ENCODE measurements around the gene NPDC1. TPM values are rescaled to one million over a fixed set of nuclear protein-coding genes. Genes with fewer than 3 reads are reported as not detected.
A peak's percentile ranks its signal among the peaks of the same experiment; 100 is the strongest.

Gene NPDC1
- total RNA-seq, 4 donors from 2014 or later, result 11.3 to 22.3 (median 19.0) TPM

- peak within 1 kb of the TSS; percentile 76 to 91 (median 79) for H3K4me3 ChIP-seq
- peak within 1 kb of the TSS; percentile 43 to 67 (median 64) for H3K27ac ChIP-seq
- peak in 1 of 2 donors; percentile 26 for TF ChIP-seq POLR2A (IDR thresholded peaks at IDR 0.05)
- TF ChIP-seq CTCF (IDR thresholded peaks at IDR 0.05 in 4 of 5, conservative IDR thresholded peaks at IDR 0.05 in 1 of 5), result no peak
- in situ Hi-C loops (cut with MboI; ENCODE audit: low sequenced_read_pairs in 4 of 4), result no loop called here
- intact Hi-C loops (cut with DNase I; ENCODE audit: low total_unique reads), result loop anchor here (2.0 to 5.0 kb wide), 2 partner anchors 83 to 180 kb away; partner anchors contain the start of genes C8G, FBXW5 and PHPT1
- H3K9me3 ChIP-seq, result no peaks in the 10 kb centered on the region
- peaks cover 20 to 23% of the 10 kb centered on the region in 2 donors for H3K4me1 ChIP-seq
- ATAC-seq (peak; percentile 31 to 35), DNase-seq (no peak)
- no peaks in the 10 kb centered on the region for H3K27me3 ChIP-seq
- H3K36me3 ChIP-seq, result no peaks in the 10 kb centered on the region
Observed at GRCh38 chr9:137027369-137028262, 18.4 kb downstream of the NPDC1 start, which contains the start of gene ABCA2. ABCA2 (minus strand) TSS chr9:137028237; CDS start chr9:137028140, 97 bp downstream.

- no peak overlapping the region for H3K27ac ChIP-seq
- no peaks in the 10 kb centered on the region for H3K27me3 ChIP-seq
- H3K4me3 ChIP-seq, result peak overlapping the region in 3 of 4 donors; percentile 62 to 66 (median 62)
- no peaks in the 10 kb centered on the region for H3K9me3 ChIP-seq
- peaks cover 20 to 23% of the 10 kb centered on the region in 2 donors for H3K4me1 ChIP-seq
- no peak for TF ChIP-seq CTCF (IDR thresholded peaks at IDR 0.05 in 4 of 5, conservative IDR thresholded peaks at IDR 0.05 in 1 of 5)
- TF ChIP-seq POLR2A (IDR thresholded peaks at IDR 0.05), result no peak
- intact Hi-C loops (cut with DNase I; ENCODE audit: low total_unique reads), result loop anchor here (5.0 kb wide), 1 partner anchor 180 kb away; the partner anchor contains the start of gene PHPT1
- no peaks in the 10 kb centered on the region for H3K36me3 ChIP-seq
- in situ Hi-C loops (cut with MboI; ENCODE audit: low sequenced_read_pairs in 4 of 4), result no loop called here
- ATAC-seq, result no peak
- DNase-seq, result no peak
Observed at GRCh38 chr9:137026828-137027227, 19.1 kb downstream of the NPDC1 start.

GRCh38 chr9:137026384-137026783 lies 19.6 kb downstream of the NPDC1 start:
- H3K4me3 ChIP-seq, result no peak overlapping the region
- no peaks in the 10 kb centered on the region for H3K27me3 ChIP-seq
- no peak overlapping the region for H3K27ac ChIP-seq
- peaks cover 20 to 23% of the 10 kb centered on the region in 2 donors for H3K4me1 ChIP-seq
- DNase-seq (no peak), ATAC-seq (no peak)
- no peaks in the 10 kb centered on the region for H3K9me3 ChIP-seq
- no peak for TF ChIP-seq POLR2A (IDR thresholded peaks at IDR 0.05)
- TF ChIP-seq CTCF (IDR thresholded peaks at IDR 0.05 in 4 of 5, conservative IDR thresholded peaks at IDR 0.05 in 1 of 5), result no peak
- H3K36me3 ChIP-seq, result peaks cover 0 to under 1% of the 10 kb centered on the region in 2 donors
- intact Hi-C loops (cut with DNase I; ENCODE audit: low total_unique reads) (loop anchor here (5.0 kb wide), 1 partner anchor 179 kb away; the partner anchor contains the start of gene PHPT1), in situ Hi-C loops (cut with MboI; ENCODE audit: low sequenced_read_pairs in 4 of 4) (no loop called here)

GRCh38 chr9:137025517-137025966 lies 20.4 kb downstream of the NPDC1 start:
- intact Hi-C loops (cut with DNase I; ENCODE audit: low total_unique reads), result loop anchor here (5.0 kb wide), 1 partner anchor 178 kb away; the partner anchor contains the start of gene PHPT1

More at GRCh38 chr9:137025517-137025966, 20.4 kb downstream of the NPDC1 start:
- Histone ChIP-seq H3K9me3 (no peaks in the 10 kb centered on the region), H3K4me1 (peaks cover 20 to 23% of the 10 kb centered on the region in 2 donors), H3K27me3 (no peaks in the 10 kb centered on the region), H3K36me3 (peaks cover 0 to 8% of the 10 kb centered on the region in 2 donors), H3K27ac (no peak overlapping the region), H3K4me3 (no peak overlapping the region)
- TF ChIP-seq POLR2A (IDR thresholded peaks at IDR 0.05) (no peak), CTCF (IDR thresholded peaks at IDR 0.05 in 4 of 5, conservative IDR thresholded peaks at IDR 0.05 in 1 of 5) (no peak)
- ATAC-seq (no peak), DNase-seq (no peak)
- in situ Hi-C loops (cut with MboI; ENCODE audit: low sequenced_read_pairs in 4 of 4), result no loop called here
